DOHH2 (cell line): ENCODE results near the gene RELN.

Experiments
- H3F3A ChIP-seq: fragments of 200-600 bp; sonication (generic), shearing (Covaris generic); 2 replicates; pipeline ENCODE4 v1.6.0; 2016; ENCODE audit warnings: antibody characterized with exemption, mild to moderate bottlenecking; ENCODE audit not compliant: control insufficient read depth, insufficient read depth
- H3K27ac ChIP-seq: fragments of 200-600 bp; sonication (generic); 2 replicates; pipeline ENCODE4 v1.5.1; 2014; ENCODE audit warnings: low read depth, mild to moderate bottlenecking, low read length, moderate library complexity
- H3K27me3 ChIP-seq: fragments of 200-600 bp; sonication (generic); 2 replicates; pipeline ENCODE4 v1.6.1; 2014; ENCODE audit warnings: mild to moderate bottlenecking, low read length, mixed read lengths; ENCODE audit not compliant: control insufficient read depth
- H3K36me3 ChIP-seq: fragments of 200-600 bp; sonication (generic); 2 replicates; pipeline ENCODE4 v1.6.1; 2014; ENCODE audit warnings: mild to moderate bottlenecking, low read length, moderate library complexity, mixed read lengths; ENCODE audit not compliant: control insufficient read depth
- H3K4me1 ChIP-seq: fragments of 200-600 bp; sonication (generic); 2 replicates; pipeline ENCODE4 v1.6.1; 2014; ENCODE audit warnings: mild to moderate bottlenecking, low read length, mixed read lengths; ENCODE audit not compliant: control insufficient read depth
- H3K4me2 ChIP-seq: fragments of 200-600 bp; sonication (generic); 2 replicates; pipeline ENCODE4 v1.6.0; 2014; ENCODE audit warnings: mild to moderate bottlenecking, low read length, moderate library complexity
- H3K4me3 ChIP-seq: fragments of 200-600 bp; sonication (generic); 2 replicates; pipeline ENCODE4 v1.5.1; 2014; ENCODE audit warnings: mild to moderate bottlenecking, low read length, mixed read lengths
- H3K79me2 ChIP-seq: fragments of 200-600 bp; sonication (generic); 2 replicates; pipeline ENCODE4 v1.6.1; 2014; ENCODE audit warnings: mild to moderate bottlenecking, low read length, mixed read lengths; ENCODE audit not compliant: control insufficient read depth
- H3K9me2 ChIP-seq: fragments of 200-600 bp; sonication (generic); replicated peaks from 2 replicates; pipeline ENCODE4 v1.6.1; 2014; ENCODE audit warnings: mild to moderate bottlenecking, low read length, mixed read lengths; ENCODE audit not compliant: control insufficient read depth
- H3K9me3 ChIP-seq: fragments of 200-600 bp; sonication (generic); 2 replicates; pipeline ENCODE4 v1.6.1; 2014; ENCODE audit warnings: antibody characterized with exemption, low read length, mixed read lengths; ENCODE audit not compliant: control insufficient read depth, insufficient read depth
- H4K20me1 ChIP-seq: fragments of 200-600 bp; sonication (generic); 2 replicates; pipeline ENCODE4 v1.6.0; 2014; ENCODE audit warnings: low read depth, mild to moderate bottlenecking, antibody characterized with exemption, low read length, moderate library complexity; ENCODE audit not compliant: control insufficient read depth, insufficient read depth
- CTCF ChIP-seq: fragments of 200-600 bp; sonication (generic); IDR thresholded peaks from one replicate; pipeline ENCODE4 v1.5.1; 2014; ENCODE audit warnings: antibody characterized with exemption, mild to moderate bottlenecking, low read depth, low read length; ENCODE audit not compliant: poor library complexity, severe bottlenecking
- EZH2phosphoT487 ChIP-seq: fragments of 200-600 bp; sonication (generic); IDR thresholded peaks from 2 replicates; pipeline ENCODE4 v1.6.1; 2017; ENCODE audit warnings: borderline replicate concordance, mild to moderate bottlenecking, antibody characterized with exemption, low read length, moderate library complexity, mixed read lengths

Gene RELN

GRCh38 chr7:103762065-103762760, 227.2 kb downstream of the RELN start:
- Histone ChIP-seq H3K9me3 (no peaks in the 10 kb centered on the region), H3K4me1 (no peaks in the 10 kb centered on the region), H3K27me3 (no peaks in the 10 kb centered on the region), H3F3A (no peaks in the 10 kb centered on the region), H3K4me2 (no peak overlapping the region), H4K20me1 (no peaks in the 10 kb centered on the region), H3K9me2 (no peaks in the 10 kb centered on the region), H3K79me2 (no peaks in the 10 kb centered on the region), H3K4me3 (no peak overlapping the region), H3K36me3 (no peaks in the 10 kb centered on the region), H3K27ac (no peak overlapping the region)
- no peak for TF ChIP-seq CTCF
- no peak for TF ChIP-seq EZH2phosphoT487

GRCh38 chr7:103752995-103753394, 236.5 kb downstream of the RELN start:
- no peak for TF ChIP-seq EZH2phosphoT487
- no peak for TF ChIP-seq CTCF
- peaks cover 4% of the 10 kb centered on the region; the same call in 1 of the 2 replicates for H3K27me3 ChIP-seq

GRCh38 chr7:103751311-103751880, 238.1 kb downstream of the RELN start:
- Histone ChIP-seq H3K9me2 (no peaks in the 10 kb centered on the region), H4K20me1 (no peaks in the 10 kb centered on the region), H3F3A (no peaks in the 10 kb centered on the region), H3K36me3 (no peaks in the 10 kb centered on the region), H3K9me3 (no peaks in the 10 kb centered on the region), H3K4me1 (no peaks in the 10 kb centered on the region), H3K4me3 (no peak overlapping the region), H3K27me3 (peaks cover 4% of the 10 kb centered on the region; the same call in 1 of the 2 replicates), H3K79me2 (no peaks in the 10 kb centered on the region), H3K27ac (no peak overlapping the region), H3K4me2 (no peak overlapping the region)
- no peak for TF ChIP-seq CTCF
- no peak for TF ChIP-seq EZH2phosphoT487

More at GRCh38 chr7:103752995-103753394, 236.5 kb downstream of the RELN start:
- no peaks in the 10 kb centered on the region for H3K9me2 ChIP-seq
- H3K27ac ChIP-seq = no peak overlapping the region
- H3K4me1 ChIP-seq = no peaks in the 10 kb centered on the region
- no peaks in the 10 kb centered on the region for H3K9me3 ChIP-seq
- H3K4me2 ChIP-seq = no peak overlapping the region
- no peaks in the 10 kb centered on the region for H3K36me3 ChIP-seq
- no peak overlapping the region for H3K4me3 ChIP-seq
- H4K20me1 ChIP-seq = no peaks in the 10 kb centered on the region
- H3K79me2 ChIP-seq = no peaks in the 10 kb centered on the region
- no peaks in the 10 kb centered on the region for H3F3A ChIP-seq
